ENCODE data around the gene FLNC. TPM values are rescaled to one million over a fixed set of nuclear protein-coding genes. Genes with fewer than 3 reads are reported as not detected.

Gene FLNC
- total and polyA plus RNA-seq, 2 of the 13 experiments (the other 11 are each of a cell fraction or from before 2014, with no cell fraction given) = 0.02 TPM; not detected in 1

DNA sequence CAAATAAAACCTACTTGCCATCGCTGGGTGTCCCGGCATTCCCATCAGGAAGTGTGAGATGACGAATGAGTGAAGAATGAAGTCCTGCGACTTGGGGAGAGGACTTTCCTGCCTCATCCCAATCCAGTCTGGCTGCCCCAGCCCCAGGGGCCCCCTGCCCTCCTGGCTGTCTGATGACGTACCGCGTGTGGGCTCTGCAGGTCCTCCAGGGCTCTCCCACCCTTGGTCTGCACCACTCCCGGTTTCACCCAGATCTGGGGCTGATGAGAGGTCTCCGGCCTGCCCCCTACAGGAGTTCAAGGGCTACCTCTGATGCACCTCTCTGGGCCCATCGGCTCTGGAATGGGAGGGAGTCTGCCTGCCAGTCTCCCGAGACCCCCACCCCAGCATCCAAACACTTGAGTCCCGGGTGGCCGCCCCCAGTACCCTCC, 42.2 kb downstream of the FLNC start:
- FAIRE-seq (no peak), DNase-seq (ENCODE audit: low spot score) (no peak), ATAC-seq (no peak)
- no peaks in the 10 kb centered on the region for H3K79me2 ChIP-seq (ENCODE audit: insufficient read depth, low read length)
- TF ChIP-seq HDAC1 (CRISPR knock-in tag; IDR thresholded peaks at IDR 0.05) (no peak), ZNF768 (CRISPR knock-in tag; IDR thresholded peaks at IDR 0.05) (0 out of 2 replicates have a peak, but pooled peaks have one; percentile 11)
- TF ChIP-seq, protein P1, sequence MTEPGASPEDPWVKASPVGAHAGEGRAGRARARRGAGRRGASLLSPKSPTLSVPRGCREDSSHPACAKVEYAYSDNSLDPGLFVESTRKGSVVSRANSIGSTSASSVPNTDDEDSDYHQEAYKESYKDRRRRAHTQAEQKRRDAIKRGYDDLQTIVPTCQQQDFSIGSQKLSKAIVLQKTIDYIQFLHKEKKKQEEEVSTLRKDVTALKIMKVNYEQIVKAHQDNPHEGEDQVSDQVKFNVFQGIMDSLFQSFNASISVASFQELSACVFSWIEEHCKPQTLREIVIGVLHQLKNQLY (CRISPR knock-in tag; IDR thresholded peaks at IDR 0.05) = no peak
- TF ChIP-seq, protein P2, sequence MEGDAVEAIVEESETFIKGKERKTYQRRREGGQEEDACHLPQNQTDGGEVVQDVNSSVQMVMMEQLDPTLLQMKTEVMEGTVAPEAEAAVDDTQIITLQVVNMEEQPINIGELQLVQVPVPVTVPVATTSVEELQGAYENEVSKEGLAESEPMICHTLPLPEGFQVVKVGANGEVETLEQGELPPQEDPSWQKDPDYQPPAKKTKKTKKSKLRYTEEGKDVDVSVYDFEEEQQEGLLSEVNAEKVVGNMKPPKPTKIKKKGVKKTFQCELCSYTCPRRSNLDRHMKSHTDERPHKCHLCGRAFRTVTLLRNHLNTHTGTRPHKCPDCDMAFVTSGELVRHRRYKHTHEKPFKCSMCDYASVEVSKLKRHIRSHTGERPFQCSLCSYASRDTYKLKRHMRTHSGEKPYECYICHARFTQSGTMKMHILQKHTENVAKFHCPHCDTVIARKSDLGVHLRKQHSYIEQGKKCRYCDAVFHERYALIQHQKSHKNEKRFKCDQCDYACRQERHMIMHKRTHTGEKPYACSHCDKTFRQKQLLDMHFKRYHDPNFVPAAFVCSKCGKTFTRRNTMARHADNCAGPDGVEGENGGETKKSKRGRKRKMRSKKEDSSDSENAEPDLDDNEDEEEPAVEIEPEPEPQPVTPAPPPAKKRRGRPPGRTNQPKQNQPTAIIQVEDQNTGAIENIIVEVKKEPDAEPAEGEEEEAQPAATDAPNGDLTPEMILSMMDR (CRISPR knock-in tag; IDR thresholded peaks at IDR 0.05) = peak; percentile 29
- H4K20me1 ChIP-seq (ENCODE audit: insufficient read depth, low read length) = no peaks in the 10 kb centered on the region
- no peak overlapping the region for H3K9ac ChIP-seq (ENCODE audit: insufficient read depth, low read depth, low read length)
- POLR2A ChIA-PET = interaction anchor here (1.4 kb wide), 1 partner anchor 10 kb away, joined by 3 read pairs; the partner anchor contains the start of gene ATP6V1F
- intact Hi-C loops (cut with micrococcal nuclease; ENCODE audit: unreplicated experiment) = loop anchor here (5.0 kb wide), 1 partner anchor 35 kb away; no protein-coding TSS in a partner anchor
- peaks cover 49% of the 10 kb centered on the region for H3K4me1 ChIP-seq (ENCODE audit: insufficient read depth, low read length)
- no TSS peak for BruUV-seq (replicated peaks)
- H3K36me3 ChIP-seq (replicated peaks in 1 of 2; ENCODE audit: control insufficient read depth in 1 of 2, insufficient read depth in 2 of 2, low read length in 2 of 2) = no peaks in the 10 kb centered on the region
- CTCF ChIA-PET (ENCODE audit: low intra/inter-chr PET ratio, low total read pairs) = no interaction called here
- 53% methylated on average over 6 of the region's 13 CpGs for WGBS (ENCODE audit: low lambda C conversion rate)
- peaks cover 3 to 12% of the 10 kb centered on the region in 2 experiments; a peak in 4 of 5 replicates for H3K27me3 ChIP-seq (ENCODE audit: control insufficient read depth in 1 of 2, insufficient read depth in 2 of 2, low read length in 2 of 2)
- no peak overlapping the region for H2AFZ ChIP-seq (ENCODE audit: low read length)
- no peak overlapping the region for H3K4me2 ChIP-seq (ENCODE audit: low read depth, low read length)
- in situ Hi-C loops (cut with HindIII; ENCODE audit: extremely low pct_ligation_motif_present, low pct_unique_long_range_greater_than_20kb) = no loop called here
- H3K27ac ChIP-seq (ENCODE audit: extremely low read length, insufficient read depth, low read length) = no peak overlapping the region
- no peak overlapping the region for H3K4me3 ChIP-seq (replicated peaks in 1 of 3; ENCODE audit: insufficient read depth in 1 of 3, low read depth in 2 of 3, low read length in 3 of 3)
- no peaks in the 10 kb centered on the region for H3K9me3 ChIP-seq (ENCODE audit: low read length)

DNA sequence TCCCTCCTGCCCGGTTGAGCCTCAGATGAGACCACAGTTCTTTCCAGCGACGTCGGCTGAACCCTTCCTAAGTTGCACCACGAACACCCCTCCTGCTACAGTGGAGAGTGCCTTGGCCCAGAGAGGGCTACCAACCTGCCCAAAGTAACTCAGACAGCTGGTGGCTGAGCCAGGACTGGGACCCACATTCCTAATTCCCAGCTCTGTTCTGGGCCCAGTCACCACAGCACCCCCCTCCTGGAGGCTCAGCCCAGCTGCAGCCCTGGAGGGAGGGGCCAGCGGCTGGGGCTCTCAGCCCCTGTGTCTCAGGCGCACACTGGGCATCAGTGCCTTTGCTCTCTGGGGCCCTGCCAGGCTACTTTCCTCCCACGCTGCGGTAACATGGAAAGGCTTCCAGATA, 43.0 kb downstream of the FLNC start:
- CTCF ChIA-PET (ENCODE audit: low intra/inter-chr PET ratio, low total read pairs) = no interaction called here
- Histone ChIP-seq H3K4me2 (ENCODE audit: low read depth, low read length) (no peak overlapping the region), H3K36me3 (replicated peaks in 1 of 2; ENCODE audit: control insufficient read depth in 1 of 2, insufficient read depth in 2 of 2, low read length in 2 of 2) (no peaks in the 10 kb centered on the region), H3K9me3 (ENCODE audit: low read length) (no peaks in the 10 kb centered on the region), H3K27me3 (ENCODE audit: control insufficient read depth in 1 of 2, insufficient read depth in 2 of 2, low read length in 2 of 2) (peaks cover 3 to 12% of the 10 kb centered on the region in 2 experiments; a peak in 4 of 5 replicates), H3K4me1 (ENCODE audit: insufficient read depth, low read length) (peaks cover 41% of the 10 kb centered on the region), H3K27ac (ENCODE audit: extremely low read length, insufficient read depth, low read length) (no peak overlapping the region), H3K9ac (ENCODE audit: insufficient read depth, low read depth, low read length) (no peak overlapping the region), H3K79me2 (ENCODE audit: insufficient read depth, low read length) (no peaks in the 10 kb centered on the region), H4K20me1 (ENCODE audit: insufficient read depth, low read length) (no peaks in the 10 kb centered on the region), H2AFZ (ENCODE audit: low read length) (no peak overlapping the region), H3K4me3 (replicated peaks in 1 of 3; ENCODE audit: insufficient read depth in 1 of 3, low read depth in 2 of 3, low read length in 3 of 3) (no peak overlapping the region)
- in situ Hi-C loops (cut with HindIII; ENCODE audit: extremely low pct_ligation_motif_present, low pct_unique_long_range_greater_than_20kb) (no loop called here), intact Hi-C loops (cut with micrococcal nuclease; ENCODE audit: unreplicated experiment) (loop anchor here (5.0 kb wide), 1 partner anchor 36 kb away; no protein-coding TSS in a partner anchor)
- POLR2A ChIA-PET = interaction anchor here (1.4 kb wide), 1 partner anchor 11 kb away, joined by 3 read pairs; the partner anchor contains the start of gene ATP6V1F
- no peak for TF ChIP-seq KLF11 (CRISPR knock-in tag; IDR thresholded peaks at IDR 0.05)
- peak; percentile 73; the same call in 1 of the 2 replicates for TF ChIP-seq ZNF768 (CRISPR knock-in tag; IDR thresholded peaks at IDR 0.05)
- no peak for TF ChIP-seq ZNF644 (CRISPR knock-in tag; IDR thresholded peaks at IDR 0.05; ENCODE audit: low read depth)
- TF ChIP-seq ZNF782 (CRISPR knock-in tag; IDR thresholded peaks at IDR 0.05; ENCODE audit: borderline replicate concordance) = no peak
- TF ChIP-seq HOXA7 (CRISPR knock-in tag; IDR thresholded peaks at IDR 0.05) = no peak
- BruUV-seq (replicated peaks) = no TSS peak
- FAIRE-seq (no peak), DNase-seq (ENCODE audit: low spot score) (no peak), ATAC-seq (no peak)
- WGBS (ENCODE audit: low lambda C conversion rate) = 52% methylated on average over 6 of the region's 9 CpGs
